SK-N-SH treated with all-trans-retinoic acid at 6 μM for 48 hours (cell line): Measurements from ENCODE around the gene ALG12.

ENCODE experiments used
- ZNF8 ChIP-seq: fragments of 450-650 bp; formaldehyde crosslinking; IDR thresholded peaks from 2 replicates; pipeline ENCODE4 v1.5.0; 2020; ENCODE audit warnings: mild to moderate bottlenecking, moderate library complexity
- TF ChIP-seq, protein P1 (sequence below): fragments of 250-450 bp; sonication (Bioruptor Pico); IDR thresholded peaks from 2 replicates; pipeline ENCODE4 v1.5.1; 2020; ENCODE audit warnings: low read depth, mild to moderate bottlenecking, moderate library complexity

DNA sequence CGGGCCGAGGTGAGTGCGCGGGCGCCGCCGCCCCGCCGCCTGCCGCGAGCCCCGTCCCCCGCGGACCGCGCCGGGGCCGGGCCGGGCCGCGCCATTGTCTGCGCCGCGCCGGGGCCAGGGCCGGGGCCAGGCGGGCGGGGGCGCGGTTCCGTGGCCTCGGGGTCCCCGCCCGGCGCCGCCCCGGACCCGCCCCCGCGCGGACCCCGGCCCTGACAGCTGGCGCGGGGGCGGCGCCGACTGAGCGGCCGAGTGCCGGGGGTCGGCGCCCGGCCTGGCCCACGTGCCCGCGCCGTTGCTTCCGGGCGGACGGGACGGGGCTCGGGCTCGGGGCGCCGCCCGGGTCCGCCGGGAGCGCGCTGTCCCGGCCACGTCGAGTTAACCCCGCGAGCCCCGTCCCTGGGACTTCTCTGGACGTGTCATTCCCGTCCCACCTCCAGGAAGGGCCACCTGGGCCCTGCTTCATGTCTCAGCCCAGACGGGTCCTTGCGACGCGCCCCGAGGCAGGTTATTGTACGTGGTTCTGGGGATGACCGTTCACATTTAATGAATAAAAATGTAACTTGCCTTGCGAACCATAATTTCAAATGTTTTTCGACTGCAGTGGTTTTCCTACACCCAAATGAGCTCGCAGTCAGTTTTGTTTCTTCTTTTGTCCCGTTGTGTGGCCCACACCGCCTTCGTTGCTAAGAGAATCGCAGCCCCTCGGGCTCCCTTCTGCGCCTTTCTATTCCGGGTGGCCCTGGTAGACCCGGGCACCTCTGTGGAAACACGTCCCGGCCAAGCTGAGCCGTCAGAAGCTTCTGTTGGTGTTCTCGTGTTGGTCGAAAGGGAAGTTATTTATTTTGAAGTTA lies 64.0 kb downstream of the ALG12 start:
- TF ChIP-seq ZNF8 (CRISPR knock-in tag) = no peak
- TF ChIP-seq, protein P1, sequence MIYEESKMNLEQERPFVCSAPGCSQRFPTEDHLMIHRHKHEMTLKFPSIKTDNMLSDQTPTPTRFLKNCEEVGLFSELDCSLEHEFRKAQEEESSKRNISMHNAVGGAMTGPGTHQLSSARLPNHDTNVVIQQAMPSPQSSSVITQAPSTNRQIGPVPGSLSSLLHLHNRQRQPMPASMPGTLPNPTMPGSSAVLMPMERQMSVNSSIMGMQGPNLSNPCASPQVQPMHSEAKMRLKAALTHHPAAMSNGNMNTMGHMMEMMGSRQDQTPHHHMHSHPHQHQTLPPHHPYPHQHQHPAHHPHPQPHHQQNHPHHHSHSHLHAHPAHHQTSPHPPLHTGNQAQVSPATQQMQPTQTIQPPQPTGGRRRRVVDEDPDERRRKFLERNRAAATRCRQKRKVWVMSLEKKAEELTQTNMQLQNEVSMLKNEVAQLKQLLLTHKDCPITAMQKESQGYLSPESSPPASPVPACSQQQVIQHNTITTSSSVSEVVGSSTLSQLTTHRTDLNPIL = no peak
